Mucosa of gallbladder (tissue), 1 donor: ENCODE results near the gene MEF2B. TPM values are rescaled to one million over a fixed set of nuclear protein-coding genes. Genes with fewer than 3 reads are reported as not detected.

ENCODE experiments used
- DNase-seq: peaks from one replicate; pipeline ENCODE4 v3.0.0-alpha.2; 2020; ENCODE audit warnings: low spot score
- total RNA-seq: library from RNA; stranded (reverse); gene quantifications from one replicate; pipeline ENCODE4 v1.2.1, GENCODE V29; 2021
- donor health status: DM: no; HTN: no; CAD: no.

The MEF2B gene
- total RNA-seq, 1 donor from 2014 or later: 4.3 TPM

DNA sequence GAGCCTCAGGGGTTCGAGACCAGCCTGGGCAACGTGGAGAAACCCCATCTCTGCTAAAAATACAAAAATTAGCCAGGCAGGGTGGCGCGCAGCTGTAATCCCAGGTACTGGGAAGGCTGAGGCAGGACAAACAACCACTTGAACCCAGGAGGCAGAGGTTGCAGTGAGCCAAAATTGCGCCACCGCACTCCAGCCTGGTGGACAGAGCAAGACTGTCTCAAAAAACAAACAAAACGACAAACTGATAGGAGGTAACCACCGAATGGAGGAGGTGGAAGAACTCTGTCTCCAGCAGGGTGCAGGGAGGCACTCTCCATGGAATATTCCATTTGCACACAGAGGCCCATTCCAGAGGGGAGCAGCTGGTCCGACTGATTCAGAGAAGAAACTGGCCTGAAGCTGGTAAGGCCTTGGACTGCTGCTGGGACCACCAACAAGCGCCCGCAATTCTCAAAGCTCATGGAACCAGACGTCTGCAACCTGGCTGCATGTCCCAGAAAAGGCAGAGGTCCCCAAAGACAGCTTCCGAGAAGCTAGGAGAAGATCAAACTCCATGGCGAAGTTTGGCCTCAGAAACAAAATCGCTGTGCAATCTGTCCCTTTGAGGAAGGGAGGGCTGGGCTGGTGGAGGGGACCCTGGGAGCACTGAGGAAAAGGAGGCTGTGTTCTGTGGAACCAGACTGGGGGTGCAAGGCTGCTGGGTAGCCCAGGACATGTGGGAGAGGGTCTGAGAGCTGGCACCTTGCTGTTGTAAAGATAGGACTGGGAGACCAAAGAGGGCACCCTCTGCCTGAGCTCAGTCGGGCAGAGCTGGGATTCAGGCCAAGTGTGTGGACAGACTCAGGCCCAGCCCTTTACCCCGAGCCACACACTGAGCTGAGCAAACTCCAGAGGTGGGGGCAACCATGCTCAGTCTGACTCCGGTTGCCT, 71.1 kb downstream of the MEF2B start:
- no peak for DNase-seq

DNA sequence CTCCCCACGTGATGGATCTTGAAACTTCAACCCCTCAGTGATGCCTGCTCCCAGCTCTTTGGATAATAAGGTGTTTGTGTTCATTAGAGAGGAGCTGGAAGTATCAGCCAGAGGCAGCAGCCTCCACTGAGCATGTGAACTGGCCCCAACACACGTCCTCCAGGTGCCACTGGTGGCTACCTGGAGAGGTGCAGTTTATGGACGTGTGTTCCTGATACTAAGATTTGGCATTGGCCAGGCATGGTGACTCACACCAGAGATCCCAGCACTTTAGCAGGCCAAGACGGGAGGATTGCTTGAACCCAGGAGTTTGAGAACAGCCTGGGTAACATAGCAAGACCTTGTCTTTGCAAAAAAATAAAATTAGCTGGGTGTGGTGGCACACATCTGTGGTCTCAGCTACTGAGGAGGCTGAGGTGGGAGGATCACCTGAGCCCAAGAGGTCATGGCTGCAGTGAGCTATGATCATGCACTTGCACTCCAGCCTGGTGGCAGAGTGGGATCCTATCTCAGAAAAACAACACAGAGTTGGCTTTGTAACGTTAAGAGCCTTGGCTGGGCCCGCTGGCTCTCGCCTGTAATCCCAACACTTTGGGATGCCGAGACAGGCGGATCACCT, 71.9 kb downstream of the MEF2B start:
- DNase-seq: no peak

GRCh38 chr19:19096641-19097627, 73.1 kb downstream of the MEF2B start:
- no peak for DNase-seq

DNA sequence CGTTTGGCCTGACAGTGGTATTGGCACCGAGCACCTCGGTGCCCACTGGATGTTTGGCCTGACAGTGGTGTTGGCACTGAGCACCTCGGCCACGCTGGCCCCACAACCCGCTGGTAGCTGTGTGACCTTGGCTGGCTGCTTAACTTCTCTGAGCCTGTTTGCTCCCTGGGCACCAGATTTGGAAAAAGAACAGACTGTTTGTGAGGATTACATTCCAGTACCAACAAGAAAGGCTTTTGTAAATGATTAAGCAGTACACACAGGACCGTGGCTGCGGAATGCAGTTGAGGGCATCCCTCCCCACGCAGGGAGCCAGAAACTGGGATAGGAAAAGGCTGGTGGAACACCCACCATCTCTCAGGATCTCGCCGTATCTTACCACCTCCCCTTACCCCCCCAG, 74.4 kb downstream of the MEF2B start:
- DNase-seq: no peak

Other genes with a start within 250 kb of the MEF2B start
- 24.5 TPM for gene HOMER3, start 229.0 kb downstream of the MEF2B start, total RNA-seq
- gene SUGP2, start 136.7 kb downstream of the MEF2B start, total RNA-seq: 69.8 TPM
- 19.5 TPM for gene ARMC6, start 136.7 kb downstream of the MEF2B start, total RNA-seq
- gene SLC25A42, start 106.3 kb downstream of the MEF2B start, total RNA-seq: 10.5 TPM
- 33.2 TPM for gene TMEM161A, start 31.8 kb downstream of the MEF2B start, total RNA-seq
- gene BORCS8, start 21.9 kb upstream of the MEF2B start, total RNA-seq: 29.8 TPM
- gene RFXANK, start 22.0 kb upstream of the MEF2B start, total RNA-seq: 64.7 TPM
- 12.9 TPM for gene NR2C2AP, start 33.2 kb upstream of the MEF2B start, total RNA-seq
- not detected for gene NCAN, start 41.7 kb upstream of the MEF2B start, total RNA-seq
- gene TM6SF2, start 103.0 kb upstream of the MEF2B start, total RNA-seq: 1.8 TPM
- 53.1 TPM for gene SUGP1, start 150.2 kb upstream of the MEF2B start, total RNA-seq
- gene MAU2, start 150.6 kb upstream of the MEF2B start, total RNA-seq: 70.1 TPM
- 110 TPM for gene GATAD2A, start 235.4 kb upstream of the MEF2B start, total RNA-seq